KMS-11 (cell line): ENCODE data around the gene CYP4X1.
A peak's percentile ranks its signal among the peaks of the same experiment; 100 is the strongest.
"Not testable (repeated sequence)": the region's sequence is repeated elsewhere in the genome, so short reads cannot be mapped to it uniquely, and the experiment has no call there.

ENCODE experiments used
- H2AFZ ChIP-seq: fragments of 200-600 bp; sonication (generic); 2 replicates; pipeline ENCODE4 v1.6.1; 2016; ENCODE audit warnings: antibody characterized with exemption, mixed run types, low read depth
- H3K27ac ChIP-seq: fragments of 200-600 bp; sonication (generic); 2 replicates; pipeline ENCODE4 v1.6.1; 2016; ENCODE audit warnings: mild to moderate bottlenecking, mixed run types
- H3K27me3 ChIP-seq: fragments of 200-600 bp; sonication (generic); 2 replicates; pipeline ENCODE4 v1.6.1; 2017; ENCODE audit warnings: mild to moderate bottlenecking, low read depth, mixed run types, moderate library complexity; ENCODE audit not compliant: insufficient read depth
- H3K36me3 ChIP-seq: fragments of 200-600 bp; sonication (generic); 2 replicates; pipeline ENCODE4 v1.6.1; 2017; ENCODE audit warnings: mild to moderate bottlenecking, mixed run types; ENCODE audit not compliant: insufficient read depth
- H3K4me1 ChIP-seq: fragments of 200-600 bp; sonication (generic); 2 replicates; pipeline ENCODE4 v1.6.1; 2016; ENCODE audit warnings: mild to moderate bottlenecking, low read depth, mixed run types; ENCODE audit not compliant: poor library complexity, severe bottlenecking
- H3K4me2 ChIP-seq: fragments of 200-600 bp; sonication (generic); 2 replicates; pipeline ENCODE4 v1.7.0; 2016; ENCODE audit warnings: mild to moderate bottlenecking, mixed run types
- H3K4me3 ChIP-seq: fragments of 200-600 bp; sonication (generic); IDR thresholded peaks from 2 replicates; pipeline ENCODE4 v1.6.1; 2017; ENCODE audit warnings: low read depth, low read length, mixed read lengths; ENCODE audit not compliant: insufficient read depth
- H3K79me2 ChIP-seq: fragments of 200-600 bp; sonication (generic); 2 replicates; pipeline ENCODE4 v1.6.1; 2016; ENCODE audit warnings: low read depth, mixed run types; ENCODE audit not compliant: insufficient read depth
- H3K9ac ChIP-seq: fragments of 200-600 bp; sonication (generic); 2 replicates; pipeline ENCODE4 v1.6.1; 2016; ENCODE audit warnings: mild to moderate bottlenecking, mixed run types
- H4K20me1 ChIP-seq: fragments of 200-600 bp; sonication (generic); 2 replicates; pipeline ENCODE4 v1.6.1; 2016; ENCODE audit warnings: mild to moderate bottlenecking, mixed run types; ENCODE audit not compliant: insufficient read depth
- CTCF ChIP-seq: fragments of 200-600 bp; sonication (generic); conservative IDR thresholded peaks from 2 replicates; pipeline ENCODE4 v1.6.1; 2017; ENCODE audit warnings: low read depth, mild to moderate bottlenecking, antibody characterized with exemption, low read length, moderate library complexity, mixed read lengths

CYP4X1 gene

GRCh38 chr1:47067097-47067594 lies 43.7 kb downstream of the CYP4X1 start, which contains the start of gene CYP4Z1:
TSS of gene CYP4Z1 (plus strand) at chr1:47067231. CDS start at chr1:47067491, 260 bp downstream.
- H3K27me3 ChIP-seq, result no peaks in the 10 kb centered on the region
- H3K27ac ChIP-seq, result no peak within 1 kb of the TSS
- no peak within 1 kb of the TSS for H3K9ac ChIP-seq
- H3K4me3 ChIP-seq, result no peak within 1 kb of the TSS
- no peak within 1 kb of the TSS for H3K4me2 ChIP-seq
- TF ChIP-seq CTCF, result no peak
- H3K79me2 ChIP-seq, result no peaks in the 10 kb centered on the region
- no peaks in the 10 kb centered on the region for H3K4me1 ChIP-seq
- H3K36me3 ChIP-seq, result no peaks in the 10 kb centered on the region
- H4K20me1 ChIP-seq, result no peaks in the 10 kb centered on the region
- no peak within 1 kb of the TSS for H2AFZ ChIP-seq

- not testable (repeated sequence) for H3K36me3 ChIP-seq, H3K4me1 ChIP-seq, H3K79me2 ChIP-seq, H4K20me1 ChIP-seq, H3K27ac ChIP-seq, H2AFZ ChIP-seq, H3K9ac ChIP-seq, H3K27me3 ChIP-seq, H3K4me3 ChIP-seq, H3K4me2 ChIP-seq
Observed at GRCh38 chr1:47069080-47069479, 45.6 kb downstream of the CYP4X1 start.

DNA sequence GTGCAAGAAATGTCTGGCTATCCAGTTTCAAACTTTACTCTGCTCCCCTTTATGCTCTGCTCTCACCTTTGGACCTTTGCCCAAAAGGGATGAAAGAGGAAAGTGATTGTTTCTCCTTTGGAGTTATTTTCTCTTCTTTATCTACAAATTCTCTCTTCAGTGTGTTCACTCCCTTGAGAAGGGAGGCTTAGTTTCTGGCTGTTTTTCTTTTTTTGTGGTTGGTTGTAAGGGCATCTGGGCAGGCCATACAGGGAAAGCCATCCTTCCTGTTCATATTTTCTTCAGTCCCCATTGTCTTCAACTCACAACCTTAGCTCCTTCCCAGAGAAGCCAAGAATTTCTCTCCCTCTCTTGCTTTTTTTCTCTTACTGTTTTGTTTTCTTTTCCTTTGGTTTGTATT lies 46.0 kb downstream of the CYP4X1 start:
- H3K79me2 ChIP-seq, H3K4me2 ChIP-seq, H3K27ac ChIP-seq, H2AFZ ChIP-seq, H3K4me3 ChIP-seq, H3K36me3 ChIP-seq, H4K20me1 ChIP-seq, H3K4me1 ChIP-seq, H3K27me3 ChIP-seq, H3K9ac ChIP-seq: not testable (repeated sequence)

- H3K27ac ChIP-seq, H3K79me2 ChIP-seq, H3K4me3 ChIP-seq, H3K4me1 ChIP-seq, H3K4me2 ChIP-seq, H3K36me3 ChIP-seq, H3K9ac ChIP-seq, H4K20me1 ChIP-seq, H2AFZ ChIP-seq, H3K27me3 ChIP-seq: not testable (repeated sequence)
Observed at GRCh38 chr1:47089356-47089755, 65.9 kb downstream of the CYP4X1 start.

GRCh38 chr1:47091476-47091875 lies 68.0 kb downstream of the CYP4X1 start:
- not testable (repeated sequence) for H3K79me2 ChIP-seq, H3K27me3 ChIP-seq, H2AFZ ChIP-seq, H3K4me3 ChIP-seq, H3K4me2 ChIP-seq, H3K36me3 ChIP-seq, H3K4me1 ChIP-seq, H3K9ac ChIP-seq, H4K20me1 ChIP-seq, H3K27ac ChIP-seq
- TF ChIP-seq CTCF, result peak; percentile 43; the same call in 1 of the 2 replicates
